HL-60 (cell line): Measurements from ENCODE around the gene KLHDC8A.

Experiments used
- CTCF ChIP-seq: IDR thresholded peaks from one replicate; pipeline ENCODE4 v1.5.1; 2011; ENCODE audit warnings: low read length, control low read depth, inconsistent platforms; ENCODE audit not compliant: insufficient read depth
- POLR2AphosphoS5 ChIP-seq: IDR thresholded peaks from 2 replicates; pipeline ENCODE4 v1.6.1; 2012; ENCODE audit warnings: low read depth

- TF ChIP-seq CTCF (no peak), POLR2AphosphoS5 (no peak)
Measured at GRCh38 chr1:205324781-205325180, 31.9 kb downstream of the KLHDC8A start.
